H9 (cell line): ENCODE measurements around the gene AKNAD1. TPM values are rescaled to one million over a fixed set of nuclear protein-coding genes. Genes with fewer than 3 reads are reported as not detected.

Experiments used
- DNase-seq: peaks from one replicate; pipeline ENCODE4 v3.0.0-alpha.2; 2017
- H2AFZ ChIP-seq: one replicate; pipeline ENCODE4 v1.6.1; 2013; ENCODE audit warnings: mild to moderate bottlenecking, low read length, control low read depth, moderate library complexity
- H2AK5ac ChIP-seq: 2 replicates; pipeline ENCODE4 v1.6.1; 2013; ENCODE audit warnings: low read length, control low read depth, mixed read lengths; ENCODE audit not compliant: insufficient read length
- H2BK120ac ChIP-seq: one replicate; pipeline ENCODE4 v1.6.1; 2013; ENCODE audit warnings: low read depth, mild to moderate bottlenecking, low read length, control low read depth, inconsistent platforms; ENCODE audit not compliant: poor library complexity, severe bottlenecking
- H2BK12ac ChIP-seq: 2 replicates; pipeline ENCODE4 v1.6.1; 2013; ENCODE audit warnings: low read length, control low read depth, mixed read lengths, low read depth; ENCODE audit not compliant: insufficient read length
- H2BK15ac ChIP-seq: 2 replicates; pipeline ENCODE4 v1.6.1; 2013; ENCODE audit warnings: low read depth, low read length, control low read depth
- H2BK20ac ChIP-seq: one replicate; pipeline ENCODE4 v1.6.1; 2013; ENCODE audit warnings: low read depth, mild to moderate bottlenecking, low read length, control low read depth, inconsistent platforms; ENCODE audit not compliant: poor library complexity, severe bottlenecking
- H2BK5ac ChIP-seq: 2 replicates; pipeline ENCODE4 v1.6.1; 2013; ENCODE audit warnings: low read length, control low read depth, mixed read lengths; ENCODE audit not compliant: insufficient read length
- H3K14ac ChIP-seq: 2 replicates; pipeline ENCODE4 v1.6.1; 2013; ENCODE audit warnings: low read length, control low read depth; ENCODE audit not compliant: insufficient read depth
- H3K18ac ChIP-seq: 2 replicates; pipeline ENCODE4 v1.6.1; 2013; ENCODE audit warnings: low read depth, mild to moderate bottlenecking, mixed read lengths, low read length, control low read depth; ENCODE audit not compliant: insufficient read length
- H3K23ac ChIP-seq: 2 replicates; pipeline ENCODE4 v1.6.1; 2013; ENCODE audit warnings: low read length, control low read depth, mixed read lengths, low read depth; ENCODE audit not compliant: insufficient read length
- H3K23me2 ChIP-seq: 2 replicates; pipeline ENCODE4 v1.6.1; 2013; ENCODE audit warnings: low read depth, mild to moderate bottlenecking, mixed read lengths, low read length, control low read depth; ENCODE audit not compliant: insufficient read length, poor library complexity, severe bottlenecking
- H3K27ac ChIP-seq: 2 replicates; pipeline ENCODE4 v1.5.1; 2013; ENCODE audit warnings: low read length, control low read depth, mixed read lengths, low read depth; ENCODE audit not compliant: insufficient read length
- H3K27me3 ChIP-seq: 2 replicates; pipeline ENCODE4 v1.6.1; 2013; ENCODE audit warnings: low read length, control low read depth, inconsistent platforms; ENCODE audit not compliant: insufficient read depth
- H3K4ac ChIP-seq: 2 replicates; pipeline ENCODE4 v1.6.1; 2013; ENCODE audit warnings: low read depth, mild to moderate bottlenecking, control low read depth, inconsistent platforms, low read length, moderate library complexity
- H3K4me1 ChIP-seq: 2 replicates; pipeline ENCODE4 v1.6.1; 2013; ENCODE audit warnings: low read length, control low read depth, inconsistent platforms; ENCODE audit not compliant: insufficient read depth
- H3K4me2 ChIP-seq: 2 replicates; pipeline ENCODE4 v1.6.1; 2013; ENCODE audit warnings: low read length, control low read depth, mixed read lengths; ENCODE audit not compliant: insufficient read length, insufficient read depth
- H3K56ac ChIP-seq: 2 replicates; pipeline ENCODE4 v1.6.1; 2013; ENCODE audit warnings: low read depth, mild to moderate bottlenecking, mixed read lengths, low read length, control low read depth; ENCODE audit not compliant: insufficient read length
- H3K79me1 ChIP-seq: 2 replicates; pipeline ENCODE4 v1.6.1; 2013; ENCODE audit warnings: low read depth, mild to moderate bottlenecking, moderate library complexity, low read length, control low read depth, inconsistent platforms; ENCODE audit not compliant: insufficient read depth, poor library complexity, severe bottlenecking
- H3K79me2 ChIP-seq: 2 replicates; pipeline ENCODE4 v1.6.1; 2013; ENCODE audit warnings: low read length, control low read depth, inconsistent platforms; ENCODE audit not compliant: insufficient read depth
- H3K9ac ChIP-seq: 2 replicates; pipeline ENCODE4 v1.6.1; 2013; ENCODE audit warnings: low read length, control low read depth, mixed read lengths; ENCODE audit not compliant: insufficient read length; ENCODE audit errors: extremely low read depth
- H3K9me3 ChIP-seq: one replicate; pipeline ENCODE4 v1.6.1; 2013; ENCODE audit warnings: low read depth, low read length, inconsistent platforms; ENCODE audit not compliant: control insufficient read depth
- H3T11ph ChIP-seq: one replicate; pipeline ENCODE4 v1.6.1; 2013; ENCODE audit warnings: mild to moderate bottlenecking, low read length, control low read depth, inconsistent platforms
- H4K20me1 ChIP-seq: one replicate; pipeline ENCODE4 v1.6.1; 2013; ENCODE audit not compliant: control insufficient read depth, insufficient read length, insufficient read depth
- H4K5ac ChIP-seq: 2 replicates; pipeline ENCODE4 v1.6.1; 2013; ENCODE audit warnings: low read depth, mild to moderate bottlenecking, mixed read lengths, low read length, control low read depth; ENCODE audit not compliant: insufficient read length
- H4K8ac ChIP-seq: replicated peaks from 2 replicates; pipeline ENCODE4 v1.6.1; 2013; ENCODE audit warnings: low read length, control low read depth, mixed read lengths, low read depth; ENCODE audit not compliant: insufficient read length
- H4K91ac ChIP-seq: 2 replicates; pipeline ENCODE4 v1.6.1; 2013; ENCODE audit warnings: low read depth, mild to moderate bottlenecking, moderate library complexity, mixed read lengths, low read length, control low read depth; ENCODE audit not compliant: insufficient read length
- H3K27ac Mint-ChIP-seq, 3 experiments: 2 replicates in 2 of 3; 3 replicates in 1 of 3; pipeline ENCODE4 v1.8.0; 2020 to 2021; ENCODE audit warnings: mixed read lengths in 3 of 3, mild to moderate bottlenecking in 1 of 3, moderate library complexity in 1 of 3
- H3K27me3 Mint-ChIP-seq: 2 replicates; pipeline ENCODE4 v1.8.0; 2021; ENCODE audit warnings: low read depth, mild to moderate bottlenecking, moderate library complexity, mixed read lengths
- H3K36me3 Mint-ChIP-seq, 3 experiments: 2 replicates in 2 of 3; 3 replicates in 1 of 3; pipeline ENCODE4 v1.8.0; 2020 to 2021; ENCODE audit warnings: low read depth in 3 of 3, mixed read lengths in 3 of 3; ENCODE audit not compliant: insufficient read depth in 1 of 3
- H3K4me1 Mint-ChIP-seq, 2 experiments: 2 replicates each; pipeline ENCODE4 v1.8.0; 2020; ENCODE audit warnings: mixed read lengths in 2 of 2
- H3K4me3 Mint-ChIP-seq, 2 experiments: 2 replicates in 1 of 2; 3 replicates in 1 of 2; pipeline ENCODE4 v1.8.0; 2020 to 2021; ENCODE audit warnings: mild to moderate bottlenecking in 2 of 2, mixed read lengths in 2 of 2, moderate library complexity in 1 of 2
- H3K9me3 Mint-ChIP-seq, 2 experiments: 2 replicates in 1 of 2; 3 replicates in 1 of 2; pipeline ENCODE4 v1.8.0; 2020; ENCODE audit warnings: mild to moderate bottlenecking in 2 of 2, mixed read lengths in 2 of 2, moderate library complexity in 1 of 2
- CTCF ChIP-seq: fragments of 200-600 bp; sonication (generic); conservative IDR thresholded peaks from 3 replicates; pipeline ENCODE4 v1.8.0; 2021; ENCODE audit warnings: antibody characterized with exemption, mild to moderate bottlenecking
- WGBS: extraction: QIAGEN DNeasy Blood & Tissue Kit; methylation state at CpG from one replicate; pipeline ENCODE4 v1.1.7; 2013; ENCODE audit warnings: missing lambda C conversion rate, low lambda C conversion rate, mixed read lengths; ENCODE audit not compliant: insufficient read length; ENCODE audit errors: extremely low coverage; 5-methylcytosine and 5-hydroxymethylcytosine counted together
- total RNA-seq: library from RNA; stranded (reverse); gene quantifications from 2 replicates; pipeline ENCODE4 v1.2.1, GENCODE V29; 2021

Gene AKNAD1
- total RNA-seq, 1 experiment from 2014 or later, result not detected

- no peak overlapping the region for H2BK120ac ChIP-seq
- H2BK15ac ChIP-seq, result no peak overlapping the region
- Mint-ChIP-seq H3K27me3 (peaks cover 8% of the 10 kb centered on the region; the same call in 1 of the 2 replicates), H3K27ac (no peak overlapping the region), H3K9me3 (no peaks in the 10 kb centered on the region), H3K4me3 (peak overlapping the region; percentile 96 to 99), H3K36me3 (no peaks in the 10 kb centered on the region), H3K4me1 (peaks cover 11 to 23% of the 10 kb centered on the region in 2 experiments)
- no peak overlapping the region for H2BK12ac ChIP-seq
- H3K9me3 ChIP-seq, result no peaks in the 10 kb centered on the region
- no peak overlapping the region for H3T11ph ChIP-seq
- H3K56ac ChIP-seq, result no peak overlapping the region
- TF ChIP-seq CTCF, result no peak
- no peaks in the 10 kb centered on the region for H3K27me3 ChIP-seq
- no peak overlapping the region for H3K27ac ChIP-seq
- H2BK20ac ChIP-seq, result no peak overlapping the region
- peak overlapping the region; percentile 83 for H3K4me2 ChIP-seq
- no peaks in the 10 kb centered on the region for H4K20me1 ChIP-seq
- H3K79me1 ChIP-seq, result no peaks in the 10 kb centered on the region
- 0 out of 2 replicates have a peak, but pooled peaks cover 2% of the 10 kb centered on the region for H3K79me2 ChIP-seq
- H2BK5ac ChIP-seq, result no peak overlapping the region
- H3K9ac ChIP-seq, result peak overlapping the region; percentile 51
- H3K23me2 ChIP-seq, result peaks cover 11% of the 10 kb centered on the region
- no peak for DNase-seq
- no CpG with 5 or more reads among the region's 4 CpGs for WGBS
- H3K23ac ChIP-seq, result no peak overlapping the region
- H4K91ac ChIP-seq, result no peak overlapping the region
- H3K18ac ChIP-seq, result no peak overlapping the region
- H4K8ac ChIP-seq, result no peak overlapping the region
- H3K14ac ChIP-seq, result no peak overlapping the region
- H4K5ac ChIP-seq, result no peak overlapping the region
- H3K4ac ChIP-seq, result no peak overlapping the region
- H2AFZ ChIP-seq, result no peak overlapping the region
- no peak overlapping the region for H2AK5ac ChIP-seq
- H3K4me1 ChIP-seq, result no peaks in the 10 kb centered on the region
Measured at GRCh38 chr1:108878160-108878469, 21.2 kb upstream of the AKNAD1 start.
